SK-N-MC (cell line): Measurements from ENCODE around the gene RPA3.

Source experiments
- EZH2 ChIP-seq: fragments of 200-600 bp; sonication (generic); IDR thresholded peaks from one replicate; pipeline ENCODE4 v1.6.1; 2017; ENCODE audit warnings: antibody characterized with exemption
- POLR2AphosphoS5 ChIP-seq: IDR thresholded peaks from 2 replicates; pipeline ENCODE4 v1.6.1; 2012; ENCODE audit warnings: mild to moderate bottlenecking, low read depth, low read length, borderline replicate concordance

GRCh38 chr7:7642081-7642480 lies 76.3 kb downstream of the RPA3 start:
- TF ChIP-seq EZH2 (no peak), POLR2AphosphoS5 (no peak)
